Testis (tissue), 2 donors: ENCODE results near the gene TTC32.

Source experiments
- CTCF ChIP-seq, 3 experiments: fragments of 450-650 bp in 2 of 3; fragments of 200-600 bp in 1 of 3; sonication (generic) in 1 of 3; IDR thresholded peaks; one replicate each; pipeline ENCODE4 v1.5.1; 2016 to 2019; ENCODE audit warnings: antibody characterized with exemption in 3 of 3, mild to moderate bottlenecking in 2 of 3, moderate library complexity in 1 of 3
- POLR2A ChIP-seq: fragments of 450-650 bp; IDR thresholded peaks from one replicate; pipeline ENCODE4 v1.6.1; 2017; ENCODE audit warnings: antibody characterized with exemption, mild to moderate bottlenecking, moderate library complexity

GRCh38 chr2:19949071-19949470 lies 47.3 kb upstream of the TTC32 start:
- TF ChIP-seq CTCF (IDR thresholded peaks at IDR 0.05): no peak
- no peak for TF ChIP-seq POLR2A
